SJSA1 (cell line): Measurements from ENCODE around the gene DBP. TPM values are rescaled to one million over a fixed set of nuclear protein-coding genes. Genes with fewer than 3 reads are reported as not detected.
A peak's percentile ranks its signal among the peaks of the same experiment; 100 is the strongest.

Experiments
- DNase-seq, 2 experiments: peaks; one replicate each; pipeline ENCODE4 v3.0.0-alpha.2; 2015 to 2020; ENCODE audit warnings: low spot score in 2 of 2, low read depth in 1 of 2
- H3K27ac ChIP-seq: fragments of 250-450 bp; sonication (Bioruptor Pico); 2 replicates; pipeline ENCODE4 v1.5.1; 2020; ENCODE audit warnings: mild to moderate bottlenecking, moderate library complexity
- H3K27me3 ChIP-seq: fragments of 250-450 bp; sonication (Bioruptor Pico); replicated peaks from 2 replicates; pipeline ENCODE4 v1.5.1; 2020; ENCODE audit warnings: mild to moderate bottlenecking, moderate library complexity
- H3K36me3 ChIP-seq: fragments of 250-450 bp; sonication (Bioruptor Pico); 2 replicates; pipeline ENCODE4 v1.5.1; 2020; ENCODE audit warnings: mild to moderate bottlenecking
- H3K4me1 ChIP-seq: fragments of 250-450 bp; sonication (Bioruptor Pico); replicated peaks from 2 replicates; pipeline ENCODE4 v1.6.1; 2021; ENCODE audit warnings: mild to moderate bottlenecking
- H3K4me3 ChIP-seq: fragments of 250-450 bp; sonication (Bioruptor Pico); 2 replicates; pipeline ENCODE4 v1.5.1; 2020; ENCODE audit warnings: mild to moderate bottlenecking
- H3K9me3 ChIP-seq: fragments of 250-450 bp; sonication (Bioruptor Pico); replicated peaks from 2 replicates; pipeline ENCODE4 v1.5.1; 2020; ENCODE audit warnings: mild to moderate bottlenecking
- total RNA-seq: library from RNA; depleted of rRNA; stranded (reverse); fragments of >200 nt; shearing (Covaris generic); gene quantifications from 2 replicates; pipeline ENCODE4 v1.2.3, GENCODE V29; 2014

The DBP gene
- total RNA-seq, 1 experiment from 2014 or later: 2.2 TPM

- no peaks in the 10 kb centered on the region for H3K27me3 ChIP-seq
- peaks cover 29% of the 10 kb centered on the region for H3K4me1 ChIP-seq
- peak overlapping the region; percentile 67 for H3K4me3 ChIP-seq
- H3K36me3 ChIP-seq: peaks cover 39% of the 10 kb centered on the region
- DNase-seq: peak in 1 of 2 experiments; percentile 38
- peak overlapping the region; percentile 50 for H3K27ac ChIP-seq
- no peaks in the 10 kb centered on the region for H3K9me3 ChIP-seq
These were observed 17.2 kb downstream of the DBP start for GRCh38 chr19:48619692-48620585.

GRCh38 chr19:48618916-48619691 lies 18.1 kb downstream of the DBP start, which contains the start of the genes RPL18 and SPHK2:
Gene RPL18 (minus strand): TSS chr19:48619178. CDS start chr19:48619143, 35 bp downstream.
Gene SPHK2 (plus strand): TSS chr19:48619506. CDS start chr19:48620515, 1,009 bp downstream.
- peak within 1 kb of the TSS; percentile 67 for H3K4me3 ChIP-seq
- H3K27me3 ChIP-seq: no peaks in the 10 kb centered on the region; the same call in 1 of the 2 replicates
- no peaks in the 10 kb centered on the region for H3K9me3 ChIP-seq
- H3K27ac ChIP-seq: peak within 1 kb of the TSS; percentile 72
- H3K36me3 ChIP-seq: peaks cover 47% of the 10 kb centered on the region
- peaks cover 25% of the 10 kb centered on the region for H3K4me1 ChIP-seq
- DNase-seq: peak; percentile 99

- no peaks in the 10 kb centered on the region for H3K9me3 ChIP-seq
- peak overlapping the region; percentile 67 for H3K4me3 ChIP-seq
- DNase-seq: peak in 1 of 2 experiments; percentile 22
- peaks cover 53% of the 10 kb centered on the region for H3K36me3 ChIP-seq
- H3K27ac ChIP-seq: peak overlapping the region; percentile 72
- H3K4me1 ChIP-seq: peaks cover 20% of the 10 kb centered on the region
- H3K27me3 ChIP-seq: no peaks in the 10 kb centered on the region; the same call in 1 of the 2 replicates
These were observed 18.8 kb downstream of the DBP start for GRCh38 chr19:48618278-48618915.

GRCh38 chr19:48617146-48617937 lies 19.8 kb downstream of the DBP start:
- Histone ChIP-seq H3K9me3 (no peaks in the 10 kb centered on the region), H3K4me3 (peak overlapping the region; percentile 67), H3K27me3 (no peaks in the 10 kb centered on the region; the same call in 1 of the 2 replicates), H3K4me1 (peaks cover 18% of the 10 kb centered on the region), H3K27ac (no peak overlapping the region), H3K36me3 (peaks cover 53% of the 10 kb centered on the region)
- no peak for DNase-seq

GRCh38 chr19:48616491-48617056 lies 20.6 kb downstream of the DBP start:
- DNase-seq: no peak
- Histone ChIP-seq H3K27ac (no peak overlapping the region), H3K4me3 (no peak overlapping the region)

GRCh38 chr19:48616041-48616436 lies 21.1 kb downstream of the DBP start:
- H3K4me3 ChIP-seq: no peak overlapping the region
- H3K4me1 ChIP-seq: peaks cover 18% of the 10 kb centered on the region
- DNase-seq: no peak
- H3K27ac ChIP-seq: no peak overlapping the region
- no peaks in the 10 kb centered on the region; the same call in 1 of the 2 replicates for H3K27me3 ChIP-seq
- H3K36me3 ChIP-seq: peaks cover 53% of the 10 kb centered on the region
- no peaks in the 10 kb centered on the region for H3K9me3 ChIP-seq

More at GRCh38 chr19:48616491-48617056, 20.6 kb downstream of the DBP start:
- Histone ChIP-seq H3K36me3 (peaks cover 53% of the 10 kb centered on the region), H3K4me1 (peaks cover 18% of the 10 kb centered on the region), H3K9me3 (no peaks in the 10 kb centered on the region), H3K27me3 (no peaks in the 10 kb centered on the region; the same call in 1 of the 2 replicates)

- Histone ChIP-seq H3K4me3 (no peak overlapping the region), H3K27ac (no peak overlapping the region), H3K4me1 (peaks cover 18% of the 10 kb centered on the region), H3K9me3 (no peaks in the 10 kb centered on the region), H3K36me3 (peaks cover 53% of the 10 kb centered on the region), H3K27me3 (no peaks in the 10 kb centered on the region; the same call in 1 of the 2 replicates)
- peak in 1 of 2 experiments; percentile 41 for DNase-seq
These were observed 21.7 kb downstream of the DBP start for GRCh38 chr19:48615231-48616040.

- peaks cover 12% of the 10 kb centered on the region for H3K4me1 ChIP-seq
- no peak within 1 kb of the TSS for H3K27ac ChIP-seq
- no peaks in the 10 kb centered on the region for H3K9me3 ChIP-seq
- peak in 1 of 2 experiments; percentile 42 for DNase-seq
- no peak within 1 kb of the TSS for H3K4me3 ChIP-seq
- H3K36me3 ChIP-seq: peaks cover 53% of the 10 kb centered on the region
- H3K27me3 ChIP-seq: no peaks in the 10 kb centered on the region; the same call in 1 of the 2 replicates
These were observed 22.5 kb downstream of the DBP start, which contains the start of gene FAM83E for GRCh38 chr19:48614436-48615230. Gene FAM83E (minus strand): TSS chr19:48615076. CDS start chr19:48613372, 1,704 bp downstream.

- Histone ChIP-seq H3K4me1 (peaks cover 12% of the 10 kb centered on the region), H3K36me3 (peaks cover 53% of the 10 kb centered on the region), H3K9me3 (no peaks in the 10 kb centered on the region), H3K4me3 (no peak overlapping the region), H3K27me3 (no peaks in the 10 kb centered on the region; the same call in 1 of the 2 replicates), H3K27ac (no peak overlapping the region)
- DNase-seq: no peak
These were observed 23.2 kb downstream of the DBP start for GRCh38 chr19:48613852-48614435.

GRCh38 chr19:48613024-48613851 lies 23.9 kb downstream of the DBP start:
- H3K4me1 ChIP-seq: peaks cover 15% of the 10 kb centered on the region
- no peaks in the 10 kb centered on the region; the same call in 1 of the 2 replicates for H3K27me3 ChIP-seq
- DNase-seq: no peak
- no peaks in the 10 kb centered on the region for H3K9me3 ChIP-seq
- H3K27ac ChIP-seq: no peak overlapping the region
- H3K4me3 ChIP-seq: no peak overlapping the region
- H3K36me3 ChIP-seq: peaks cover 48% of the 10 kb centered on the region
